GM20431 (cell line): ENCODE data around the gene BORCS5.
"Not testable (repeated sequence)": the region's sequence is repeated elsewhere in the genome, so short reads cannot be mapped to it uniquely, and the experiment has no call there.

Source experiments
- in situ Hi-C: fragments of 300-500 bp; cut with MseI, MboI; formaldehyde crosslinking; loops from one replicate; pipeline ENCODE4 v1.15.0; 2020; ENCODE audit warnings: low sequenced_read_pairs; ENCODE audit not compliant: unreplicated experiment

Gene BORCS5

GRCh38 chr12:12384571-12385340, 27.9 kb downstream of the BORCS5 start:
- in situ Hi-C loops: loop anchor here (25.0 kb wide), 2 partner anchors 178 to 328 kb away; partner anchors contain the start of genes CDKN1B and DUSP16

GRCh38 chr12:12387501-12387900, 30.6 kb downstream of the BORCS5 start:
- in situ Hi-C loops: loop anchor here (25.0 kb wide), 2 partner anchors 175 to 325 kb away; partner anchors contain the start of genes CDKN1B and DUSP16

GRCh38 chr12:12392413-12392812, 35.5 kb downstream of the BORCS5 start:
- in situ Hi-C loops: loop anchor here (25.0 kb wide), 2 partner anchors 170 to 320 kb away; partner anchors contain the start of genes CDKN1B and DUSP16

GRCh38 chr12:12393171-12393570, 36.3 kb downstream of the BORCS5 start:
- in situ Hi-C loops: loop anchor here (25.0 kb wide), 2 partner anchors 169 to 319 kb away; partner anchors contain the start of genes CDKN1B and DUSP16

- in situ Hi-C loops: loop anchor here (25.0 kb wide), 2 partner anchors 166 to 316 kb away; partner anchors contain the start of genes CDKN1B and DUSP16
Observed at GRCh38 chr12:12396694-12397093, 39.8 kb downstream of the BORCS5 start.

- in situ Hi-C loops: loop anchor here (25.0 kb wide), 2 partner anchors 165 to 315 kb away; partner anchors contain the start of genes CDKN1B and DUSP16
Observed at GRCh38 chr12:12397184-12397583, 40.3 kb downstream of the BORCS5 start.

GRCh38 chr12:12398026-12398859, 41.4 kb downstream of the BORCS5 start:
- in situ Hi-C loops: loop anchor here (25.0 kb wide), 2 partner anchors 164 to 314 kb away; partner anchors contain the start of genes CDKN1B and DUSP16

- in situ Hi-C loops: loop anchor here (25.0 kb wide), 2 partner anchors 163 to 313 kb away; partner anchors contain the start of genes CDKN1B and DUSP16
Observed at GRCh38 chr12:12399161-12399560, 42.3 kb downstream of the BORCS5 start.

- in situ Hi-C loops: loop anchor here (25.0 kb wide), 2 partner anchors 162 to 312 kb away; partner anchors contain the start of genes CDKN1B and DUSP16
Observed at GRCh38 chr12:12399776-12400305, 43.0 kb downstream of the BORCS5 start.

- in situ Hi-C loops: no loop called here
Observed at GRCh38 chr12:12400793-12401192, 43.9 kb downstream of the BORCS5 start.

- in situ Hi-C loops: no loop called here
Observed at GRCh38 chr12:12403264-12404248, 46.7 kb downstream of the BORCS5 start.

GRCh38 chr12:12404297-12404696, 47.4 kb downstream of the BORCS5 start:
- in situ Hi-C loops: no loop called here

- in situ Hi-C loops: no loop called here
Observed at GRCh38 chr12:12405882-12406281, 49.0 kb downstream of the BORCS5 start.

GRCh38 chr12:12406762-12407161, 49.9 kb downstream of the BORCS5 start:
- in situ Hi-C loops: no loop called here

GRCh38 chr12:12408265-12408690, 51.4 kb downstream of the BORCS5 start:
- in situ Hi-C loops: no loop called here

- in situ Hi-C loops: not testable (repeated sequence)
Observed at GRCh38 chr12:12409337-12409736, 52.5 kb downstream of the BORCS5 start.

GRCh38 chr12:12415886-12416285, 59.0 kb downstream of the BORCS5 start:
- in situ Hi-C loops: no loop called here

- in situ Hi-C loops: not testable (repeated sequence)
Observed at GRCh38 chr12:12419165-12419564, 62.3 kb downstream of the BORCS5 start.

- in situ Hi-C loops: no loop called here
Observed at GRCh38 chr12:12423367-12423766, 66.5 kb downstream of the BORCS5 start.
